Measurements from ENCODE around the gene LPCAT1.
"Not testable (repeated sequence)": the region's sequence is repeated elsewhere in the genome, so short reads cannot be mapped to it uniquely, and the experiment has no call there.

The LPCAT1 gene

GRCh38 chr5:1523793-1524480 lies at the start of gene LPCAT1:
LPCAT1 (minus strand) TSS chr5:1523960; CDS start chr5:1523844, 116 bp downstream.
- peak within 1 kb of the TSS; percentile 89 for H3K4me3 ChIP-seq (ENCODE audit: low read length)
- TF ChIP-seq ZNF274 (IDR thresholded peaks at IDR 0.05; ENCODE audit: low read depth, low read length) = no peak

- H3K4me3 ChIP-seq (ENCODE audit: low read length) = not testable (repeated sequence)
These were observed 48.1 kb upstream of the LPCAT1 start for GRCh38 chr5:1571875-1572274.

- no peak overlapping the region for H3K4me3 ChIP-seq (ENCODE audit: low read length)
- no peak for TF ChIP-seq ZNF274 (IDR thresholded peaks at IDR 0.05; ENCODE audit: low read depth, low read length)
These were observed 47.2 kb upstream of the LPCAT1 start for GRCh38 chr5:1570975-1571374.

GRCh38 chr5:1568201-1568979 lies 44.6 kb upstream of the LPCAT1 start:
- no peak overlapping the region for H3K4me3 ChIP-seq (ENCODE audit: low read length)
- TF ChIP-seq ZNF274 (IDR thresholded peaks at IDR 0.05; ENCODE audit: low read depth, low read length) = no peak

- H3K4me3 ChIP-seq (ENCODE audit: low read length) = not testable (repeated sequence)
These were observed 43.9 kb upstream of the LPCAT1 start for GRCh38 chr5:1567527-1568200.

- H3K4me3 ChIP-seq (ENCODE audit: low read length) = no peak overlapping the region
- TF ChIP-seq ZNF274 (IDR thresholded peaks at IDR 0.05; ENCODE audit: low read depth, low read length) = no peak
These were observed 42.3 kb upstream of the LPCAT1 start for GRCh38 chr5:1565737-1566734.

GRCh38 chr5:1564824-1565736 lies 41.3 kb upstream of the LPCAT1 start:
- no peak for TF ChIP-seq ZNF274 (IDR thresholded peaks at IDR 0.05; ENCODE audit: low read depth, low read length)
- H3K4me3 ChIP-seq (ENCODE audit: low read length) = no peak overlapping the region

GRCh38 chr5:1564182-1564748 lies 40.5 kb upstream of the LPCAT1 start:
- H3K4me3 ChIP-seq (ENCODE audit: low read length) = no peak overlapping the region
- no peak for TF ChIP-seq ZNF274 (IDR thresholded peaks at IDR 0.05; ENCODE audit: low read depth, low read length)

GRCh38 chr5:1563617-1564181 lies 39.9 kb upstream of the LPCAT1 start:
- no peak for TF ChIP-seq ZNF274 (IDR thresholded peaks at IDR 0.05; ENCODE audit: low read depth, low read length)
- H3K4me3 ChIP-seq (ENCODE audit: low read length) = no peak overlapping the region

- no peak overlapping the region for H3K4me3 ChIP-seq (ENCODE audit: low read length)
- no peak for TF ChIP-seq ZNF274 (IDR thresholded peaks at IDR 0.05; ENCODE audit: low read depth, low read length)
These were observed 39.3 kb upstream of the LPCAT1 start for GRCh38 chr5:1563051-1563461.

GRCh38 chr5:1562599-1562998 lies 38.8 kb upstream of the LPCAT1 start:
- H3K4me3 ChIP-seq (ENCODE audit: low read length) = no peak overlapping the region

GRCh38 chr5:1561402-1561929 lies 37.7 kb upstream of the LPCAT1 start:
- H3K4me3 ChIP-seq (ENCODE audit: low read length) = no peak overlapping the region
- TF ChIP-seq ZNF274 (IDR thresholded peaks at IDR 0.05; ENCODE audit: low read depth, low read length) = no peak

More at GRCh38 chr5:1562599-1562998, 38.8 kb upstream of the LPCAT1 start:
- no peak for TF ChIP-seq ZNF274 (IDR thresholded peaks at IDR 0.05; ENCODE audit: low read depth, low read length)

- H3K4me3 ChIP-seq (ENCODE audit: low read length) = not testable (repeated sequence)
These were observed 36.7 kb upstream of the LPCAT1 start for GRCh38 chr5:1560499-1560898.
